Osteocyte (in vitro differentiated cells): ENCODE measurements around the gene TRIM44. TPM values are rescaled to one million over a fixed set of nuclear protein-coding genes. Genes with fewer than 3 reads are reported as not detected.

Experiments
- DNase-seq: peaks from one replicate; pipeline ENCODE4 v3.0.0; 2021; ENCODE audit warnings: mixed read lengths; ENCODE audit not compliant: unreplicated experiment; ENCODE audit errors: extremely low spot score
- H3K27ac Mint-ChIP-seq: one replicate; pipeline ENCODE4 v1.8.0; 2021; ENCODE audit warnings: mild to moderate bottlenecking, mixed read lengths; ENCODE audit not compliant: unreplicated experiment
- H3K27me3 Mint-ChIP-seq: one replicate; pipeline ENCODE4 v1.8.0; 2021; ENCODE audit warnings: mixed read lengths; ENCODE audit not compliant: unreplicated experiment
- H3K36me3 Mint-ChIP-seq: one replicate; pipeline ENCODE4 v1.8.0; 2021; ENCODE audit warnings: mixed read lengths; ENCODE audit not compliant: unreplicated experiment
- H3K4me1 Mint-ChIP-seq: one replicate; pipeline ENCODE4 v1.8.0; 2021; ENCODE audit warnings: mixed read lengths; ENCODE audit not compliant: unreplicated experiment
- H3K4me3 Mint-ChIP-seq: one replicate; pipeline ENCODE4 v1.8.0; 2021; ENCODE audit warnings: mild to moderate bottlenecking, moderate library complexity, mixed read lengths; ENCODE audit not compliant: unreplicated experiment
- H3K9me3 Mint-ChIP-seq: one replicate; pipeline ENCODE4 v1.8.0; 2021; ENCODE audit warnings: mixed read lengths; ENCODE audit not compliant: unreplicated experiment
- total RNA-seq: library from RNA; stranded (reverse); gene quantifications from 2 replicates; pipeline ENCODE4 v1.2.1, GENCODE V29; 2021
- TF ChIP-seq, protein P1 (sequence below): fragments of 200-600 bp; sonication (generic); IDR thresholded peaks from 2 replicates; pipeline ENCODE4 v1.5.0; 2021; ENCODE audit warnings: antibody characterized with exemption, mild to moderate bottlenecking, moderate library complexity

The TRIM44 gene
- total RNA-seq, 1 donor from 2014 or later = 79.9 TPM

DNA sequence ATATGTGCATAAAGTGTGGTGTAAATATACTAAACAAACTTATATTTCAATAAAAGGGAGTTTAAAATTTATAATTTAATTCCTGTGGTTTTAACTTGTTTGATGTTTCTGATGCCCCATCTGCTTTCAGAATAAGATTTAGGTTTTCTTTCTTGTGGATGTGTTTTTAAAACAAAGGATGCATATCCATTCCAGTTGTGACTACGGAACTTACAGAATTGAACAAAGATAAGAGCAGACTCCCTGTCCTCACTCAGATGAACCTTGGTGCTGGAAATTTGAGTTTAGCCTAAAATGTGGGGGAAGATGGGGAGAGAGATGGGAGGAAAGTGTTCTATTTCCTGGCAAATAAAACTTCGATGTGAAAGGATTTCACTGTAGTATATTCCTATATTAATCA is 41.8 kb upstream of the TRIM44 start:
- no peak for DNase-seq
- Mint-ChIP-seq H3K9me3 (no peaks in the 10 kb centered on the region), H3K4me1 (peaks cover 66% of the 10 kb centered on the region), H3K36me3 (no peaks in the 10 kb centered on the region), H3K27me3 (no peaks in the 10 kb centered on the region), H3K4me3 (peak overlapping the region; percentile 54), H3K27ac (peak overlapping the region; percentile 84)
- TF ChIP-seq, protein P1, sequence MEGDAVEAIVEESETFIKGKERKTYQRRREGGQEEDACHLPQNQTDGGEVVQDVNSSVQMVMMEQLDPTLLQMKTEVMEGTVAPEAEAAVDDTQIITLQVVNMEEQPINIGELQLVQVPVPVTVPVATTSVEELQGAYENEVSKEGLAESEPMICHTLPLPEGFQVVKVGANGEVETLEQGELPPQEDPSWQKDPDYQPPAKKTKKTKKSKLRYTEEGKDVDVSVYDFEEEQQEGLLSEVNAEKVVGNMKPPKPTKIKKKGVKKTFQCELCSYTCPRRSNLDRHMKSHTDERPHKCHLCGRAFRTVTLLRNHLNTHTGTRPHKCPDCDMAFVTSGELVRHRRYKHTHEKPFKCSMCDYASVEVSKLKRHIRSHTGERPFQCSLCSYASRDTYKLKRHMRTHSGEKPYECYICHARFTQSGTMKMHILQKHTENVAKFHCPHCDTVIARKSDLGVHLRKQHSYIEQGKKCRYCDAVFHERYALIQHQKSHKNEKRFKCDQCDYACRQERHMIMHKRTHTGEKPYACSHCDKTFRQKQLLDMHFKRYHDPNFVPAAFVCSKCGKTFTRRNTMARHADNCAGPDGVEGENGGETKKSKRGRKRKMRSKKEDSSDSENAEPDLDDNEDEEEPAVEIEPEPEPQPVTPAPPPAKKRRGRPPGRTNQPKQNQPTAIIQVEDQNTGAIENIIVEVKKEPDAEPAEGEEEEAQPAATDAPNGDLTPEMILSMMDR = no peak

DNA sequence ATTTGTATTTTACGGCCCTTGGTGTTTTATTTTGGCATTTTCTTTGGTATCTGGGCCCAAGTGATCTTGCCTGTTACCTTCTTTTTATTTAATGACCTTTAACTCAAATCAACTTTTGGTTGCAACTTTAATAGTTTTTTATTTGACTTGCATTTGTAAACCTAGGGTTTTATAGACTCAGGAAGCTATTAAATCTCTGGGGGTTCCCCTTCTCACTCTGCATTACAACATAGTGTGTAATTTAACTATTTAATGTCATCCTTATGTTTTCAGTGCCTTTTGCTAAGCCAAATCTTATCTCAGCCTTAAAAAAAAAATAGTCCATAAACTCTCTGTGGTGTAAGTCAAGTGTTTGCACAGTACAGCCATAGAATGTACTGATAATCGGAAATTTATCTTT is 41.0 kb upstream of the TRIM44 start:
- Mint-ChIP-seq H3K27me3 (no peaks in the 10 kb centered on the region), H3K4me3 (peak overlapping the region; percentile 54), H3K36me3 (no peaks in the 10 kb centered on the region), H3K27ac (peak overlapping the region; percentile 84), H3K9me3 (no peaks in the 10 kb centered on the region), H3K4me1 (peaks cover 71% of the 10 kb centered on the region)
- TF ChIP-seq, protein P1 = no peak
- no peak for DNase-seq

DNA sequence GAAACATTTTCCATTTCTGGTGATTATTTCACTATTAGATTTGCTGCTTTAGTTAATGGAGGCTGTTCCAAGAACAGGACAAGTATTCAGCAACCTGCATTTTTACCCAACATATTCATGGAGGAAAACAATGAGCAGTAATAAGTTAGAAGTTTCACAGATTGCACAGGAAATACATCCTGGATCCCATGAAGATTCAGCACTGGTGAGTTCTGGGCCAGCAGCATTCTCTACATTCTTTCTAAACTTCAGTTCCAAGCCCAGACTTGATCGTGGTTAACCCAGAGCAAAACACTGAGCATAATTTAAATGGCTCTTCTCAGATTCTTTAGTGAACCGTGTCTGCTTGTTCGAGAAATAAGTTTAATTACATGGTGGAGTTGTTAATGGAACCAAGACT is 40.5 kb upstream of the TRIM44 start:
- H3K36me3 Mint-ChIP-seq = no peaks in the 10 kb centered on the region
- H3K27ac Mint-ChIP-seq = peak overlapping the region; percentile 84
- DNase-seq = no peak
- TF ChIP-seq, protein P1 = no peak
- H3K9me3 Mint-ChIP-seq = no peaks in the 10 kb centered on the region
- no peaks in the 10 kb centered on the region for H3K27me3 Mint-ChIP-seq
- peaks cover 73% of the 10 kb centered on the region for H3K4me1 Mint-ChIP-seq
- H3K4me3 Mint-ChIP-seq = peak overlapping the region; percentile 54

DNA sequence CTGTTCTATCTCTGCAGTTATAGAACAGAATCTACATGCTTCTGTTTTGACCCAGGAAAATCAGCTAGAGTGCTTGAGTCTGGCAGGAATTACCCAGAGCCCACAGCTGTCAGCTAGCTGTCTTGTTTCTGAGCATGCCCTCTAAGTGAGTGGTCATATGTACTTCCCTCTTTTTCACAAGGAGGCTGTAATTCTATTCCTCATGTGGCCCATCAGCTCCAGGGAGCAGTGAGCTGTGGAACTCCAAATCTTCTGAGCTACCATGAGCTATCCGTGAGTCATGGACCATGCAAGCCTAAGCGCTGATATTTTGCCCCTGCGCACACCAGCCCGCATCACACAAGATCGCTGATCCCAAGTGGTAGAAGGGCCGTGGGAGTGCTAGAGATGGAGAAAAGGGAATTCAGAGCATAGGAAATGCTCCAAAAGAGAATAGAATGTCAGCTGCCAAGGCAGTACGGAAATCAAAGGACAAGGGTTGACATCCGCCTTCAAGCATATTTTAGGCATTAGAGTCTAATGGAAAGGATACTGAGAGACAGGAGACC is 38.9 kb upstream of the TRIM44 start:
- Mint-ChIP-seq H3K36me3 (no peaks in the 10 kb centered on the region), H3K9me3 (no peaks in the 10 kb centered on the region), H3K27ac (peak overlapping the region; percentile 84), H3K4me1 (peaks cover 71% of the 10 kb centered on the region), H3K4me3 (peak overlapping the region; percentile 2), H3K27me3 (no peaks in the 10 kb centered on the region)
- TF ChIP-seq, protein P1 = no peak
- no peak for DNase-seq

DNA sequence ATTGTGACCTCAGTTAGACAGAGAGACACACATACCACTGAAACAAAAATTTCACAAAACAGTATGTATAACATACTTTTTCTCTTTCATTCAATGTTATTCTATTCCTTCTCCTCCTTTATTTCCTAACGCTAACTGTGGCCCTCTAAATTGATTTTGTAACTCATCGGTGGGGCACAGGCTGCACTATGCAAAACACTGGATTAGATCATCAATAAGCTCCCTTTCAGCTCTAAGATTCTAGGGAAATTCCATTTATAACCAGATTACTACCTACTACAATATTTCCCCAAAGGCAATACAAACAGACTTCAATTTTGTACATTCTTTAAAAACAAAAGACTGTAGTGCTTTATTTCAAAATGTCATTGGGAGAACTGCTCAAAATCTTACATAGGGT is 38.3 kb upstream of the TRIM44 start:
- Mint-ChIP-seq H3K27ac (peak overlapping the region; percentile 84), H3K9me3 (no peaks in the 10 kb centered on the region), H3K27me3 (no peaks in the 10 kb centered on the region), H3K4me3 (no peak overlapping the region), H3K4me1 (peaks cover 78% of the 10 kb centered on the region), H3K36me3 (no peaks in the 10 kb centered on the region)
- DNase-seq = no peak
- TF ChIP-seq, protein P1 = no peak
